HCT116 (cell line): ENCODE data around the gene BSND. TPM values are rescaled to one million over a fixed set of nuclear protein-coding genes. Genes with fewer than 3 reads are reported as not detected.

ENCODE experiments used
- ATAC-seq: fragments of 200-7000 bp; cut with Tn5 transposase; 2 replicates; pipeline ENCODE4 v1.9.1; 2020; ENCODE audit warnings: mild to moderate bottlenecking, moderate library complexity
- BruUV-seq: library from RNA; stranded (reverse); fragments of 400-500 nt; replicated peaks from 2 replicates; lab custom pipeline; 2021; lab: Mats Ljungman, UMichigan
- CTCF ChIA-PET: fragments of 300-600 bp; sonication (Branson Sonifier 250); formaldehyde crosslinking; loops from one replicate; lab custom pipeline; 2021; ENCODE audit warnings: antibody characterized with exemption; lab: Charles Lee
- POLR2A ChIA-PET: fragments of 300-600, 350-600 bp; sonication (Branson Sonifier 250); formaldehyde crosslinking; loops from one replicate; lab custom pipeline; 2021; ENCODE audit warnings: antibody characterized with exemption; lab: Charles Lee
- RAD21 ChIA-PET, 2 experiments: fragments of 300-600 bp; sonication (Branson Sonifier 250); formaldehyde crosslinking; loops; one replicate each; lab custom pipeline; 2023; ENCODE audit warnings: low total read pairs in 2 of 2; ENCODE audit not compliant: uncharacterized antibody in 2 of 2, unreplicated experiment in 2 of 2, low non-redundant PET in 1 of 2; lab: Charles Lee
- DNase-seq: peaks from one replicate; pipeline ENCODE4 v3.0.0-alpha.2; 2010; ENCODE audit warnings: low read depth, low spot score
- H2AFZ ChIP-seq: fragments of 200-600 bp; shearing (Covaris generic), sonication (generic); 2 replicates; pipeline ENCODE4 v1.6.1; 2017; ENCODE audit warnings: low read depth, mixed run types, mixed read lengths, antibody characterized with exemption, low read length; ENCODE audit not compliant: poor library complexity, severe bottlenecking
- H3K27ac ChIP-seq: 2 replicates; pipeline ENCODE4 v1.5.1; 2012; ENCODE audit warnings: low read depth, low read length
- H3K27me3 ChIP-seq: fragments of 200-600 bp; sonication (generic); 2 replicates; pipeline ENCODE4 v1.6.1; 2016; ENCODE audit warnings: mixed run types, low read length, mixed read lengths; ENCODE audit not compliant: insufficient read depth
- H3K36me3 ChIP-seq, 2 experiments: fragments of 200-500 bp in 1 of 2; fragments of 200-600 bp in 1 of 2; sonication (Bioruptor generic) in 1 of 2; sonication (generic) in 1 of 2; 2 replicates each; pipeline versions ENCODE4 v1.5.1 to v1.6.1; 2014 to 2016; ENCODE audit warnings: low read length in 2 of 2, inconsistent platforms in 1 of 2, mixed read lengths in 1 of 2, mixed run types in 1 of 2; ENCODE audit not compliant: insufficient read depth in 2 of 2, control insufficient read depth in 1 of 2
- H3K4me1 ChIP-seq, 2 experiments: fragments of 200-600 bp in 1 of 2; sonication (generic) in 1 of 2; 2 replicates each; pipeline versions ENCODE4 v1.5.1 to v1.6.1; 2012 to 2017; ENCODE audit warnings: low read length in 2 of 2, inconsistent platforms in 1 of 2, mild to moderate bottlenecking in 1 of 2, mixed read lengths in 1 of 2, mixed run types in 1 of 2, moderate library complexity in 1 of 2; ENCODE audit not compliant: insufficient read depth in 2 of 2, control insufficient read depth in 1 of 2
- H3K4me2 ChIP-seq: fragments of 200-600 bp; sonication (generic); 2 replicates; pipeline ENCODE4 v1.6.1; 2017; ENCODE audit warnings: mixed run types, low read length, mixed read lengths
- H3K4me3 ChIP-seq, 2 experiments: fragments of 200-600 bp in 1 of 2; sonication (generic) in 1 of 2; replicated peaks in 1 of 2; 2 replicates each; pipeline ENCODE4 v1.5.1; 2011 to 2016; ENCODE audit warnings: low read length in 2 of 2, control low read depth in 1 of 2, low read depth in 1 of 2, mild to moderate bottlenecking in 1 of 2, mixed read lengths in 1 of 2, mixed run types in 1 of 2
- H3K79me2 ChIP-seq: fragments of 200-600 bp; sonication (generic); 2 replicates; pipeline ENCODE4 v1.6.1; 2017; ENCODE audit warnings: mild to moderate bottlenecking, mixed run types, low read length, moderate library complexity, mixed read lengths; ENCODE audit not compliant: insufficient read depth
- H3K9ac ChIP-seq: fragments of 200-600 bp; sonication (generic); 2 replicates; pipeline ENCODE4 v1.6.1; 2016; ENCODE audit warnings: low read length, mixed read lengths
- H3K9me2 ChIP-seq: fragments of 200-600 bp; sonication (generic), shearing (Covaris generic); 2 replicates; pipeline ENCODE4 v1.6.1; 2017; ENCODE audit warnings: mixed run types, mild to moderate bottlenecking, moderate library complexity; ENCODE audit not compliant: insufficient read depth
- H3K9me3 ChIP-seq, 2 experiments: fragments of 200-500 bp in 1 of 2; fragments of 200-600 bp in 1 of 2; sonication (Bioruptor generic) in 1 of 2; sonication (generic) in 1 of 2; 2 replicates each; pipeline ENCODE4 v1.6.1; 2014 to 2017; ENCODE audit warnings: low read length in 2 of 2, mixed read lengths in 2 of 2, inconsistent platforms in 1 of 2, low read depth in 1 of 2, mild to moderate bottlenecking in 1 of 2, mixed run types in 1 of 2, moderate library complexity in 1 of 2; ENCODE audit not compliant: control insufficient read depth in 1 of 2, insufficient read depth in 1 of 2
- H4K20me1 ChIP-seq: fragments of 200-600 bp; sonication (generic), shearing (Covaris generic); 2 replicates; pipeline ENCODE4 v1.6.1; 2017; ENCODE audit warnings: mixed run types, mild to moderate bottlenecking, moderate library complexity; ENCODE audit not compliant: insufficient read depth
- ATF3 ChIP-seq: IDR thresholded peaks from 2 replicates; pipeline ENCODE4 v1.6.1; 2012
- CBX3 ChIP-seq: IDR thresholded peaks from 2 replicates; pipeline ENCODE4 v1.6.1; 2012; ENCODE audit warnings: low read depth
- CEBPB ChIP-seq: IDR thresholded peaks from 2 replicates; pipeline ENCODE4 v1.6.1; 2012; ENCODE audit warnings: low read depth
- ELF1 ChIP-seq: IDR thresholded peaks from 2 replicates; pipeline ENCODE4 v1.6.1; 2012; ENCODE audit warnings: low read depth, borderline replicate concordance
- EZH2 ChIP-seq: fragments of 200-600 bp; sonication (generic); IDR thresholded peaks from 2 replicates; pipeline ENCODE4 v1.6.1; 2017; ENCODE audit warnings: antibody characterized with exemption, mixed run types
- JUND ChIP-seq: IDR thresholded peaks from 2 replicates; pipeline ENCODE4 v1.6.1; 2012
- MAX ChIP-seq: IDR thresholded peaks from 2 replicates; pipeline ENCODE4 v1.6.1; 2012
- POLR2A ChIP-seq: IDR thresholded peaks from 2 replicates; pipeline ENCODE4 v1.7.0; 2011; ENCODE audit warnings: borderline replicate concordance; ENCODE audit not compliant: insufficient read depth, insufficient read length; ENCODE audit errors: extremely low read depth
- SIN3A ChIP-seq: IDR thresholded peaks from 2 replicates; pipeline ENCODE4 v1.6.1; 2012; ENCODE audit warnings: low read depth
- SP1 ChIP-seq: IDR thresholded peaks from 2 replicates; pipeline ENCODE4 v1.6.1; 2012; ENCODE audit warnings: low read depth
- TCF7L2 ChIP-seq: IDR thresholded peaks from 2 replicates; pipeline ENCODE4 v1.7.0; 2011; ENCODE audit warnings: borderline replicate concordance, inconsistent platforms; ENCODE audit not compliant: insufficient read depth, insufficient read length; ENCODE audit errors: extremely low read depth
- YY1 ChIP-seq: IDR thresholded peaks from 2 replicates; pipeline ENCODE4 v1.6.1; 2011; ENCODE audit warnings: low read length, low read depth, moderate library complexity, mild to moderate bottlenecking; ENCODE audit not compliant: insufficient replicate concordance; ENCODE audit errors: extremely low read depth
- ZFX ChIP-seq: fragments of 450-650 bp; IDR thresholded peaks from 2 replicates; pipeline ENCODE4 v1.6.1; 2017
- ZNF274 ChIP-seq: fragments of 200-500 bp; sonication (Bioruptor generic); IDR thresholded peaks from 2 replicates; pipeline ENCODE4 v1.6.1; 2014; ENCODE audit warnings: mild to moderate bottlenecking, low read depth, low read length, inconsistent platforms
- intact Hi-C: fragments of 100-400 bp; cut with micrococcal nuclease; formaldehyde crosslinking; loops from 2 replicates; pipeline ENCODE4 v1.10.0; 2022
- total RNA-seq: library from RNA; stranded (reverse); gene quantifications from one replicate; pipeline ENCODE4 v1.2.1, GENCODE V29; 2021; ENCODE audit not compliant: unreplicated experiment

BSND gene
- total RNA-seq, 1 experiment from 2014 or later, result not detected

- Histone ChIP-seq H3K9ac (no peak overlapping the region), H3K36me3 (no peaks in the 10 kb centered on the region), H3K9me2 (no peaks in the 10 kb centered on the region), H3K27me3 (no peaks in the 10 kb centered on the region), H3K4me1 (peaks cover 3 to 28% of the 10 kb centered on the region in 2 experiments; a peak in 3 of 4 replicates), H3K9me3 (no peaks in the 10 kb centered on the region), H4K20me1 (no peaks in the 10 kb centered on the region), H3K79me2 (no peaks in the 10 kb centered on the region), H2AFZ (no peak overlapping the region), H3K4me2 (no peak overlapping the region), H3K4me3 (no peak overlapping the region), H3K27ac (no peak overlapping the region)
- no TSS peak for BruUV-seq
- RAD21 ChIA-PET, result interaction anchor here in 1 of 2 experiments (3.0 kb wide), 1 partner anchor 47 kb away, joined by 25 read pairs; no protein-coding TSS in a partner anchor
- TF ChIP-seq MAX (no peak), ELF1 (no peak), ZFX (no peak), EZH2 (no peak), JUND (no peak), TCF7L2 (no peak), CBX3 (no peak), CEBPB (no peak), SIN3A (no peak), YY1 (no peak), POLR2A (no peak), ATF3 (no peak), ZNF274 (no peak), SP1 (no peak)
- POLR2A ChIA-PET, result interaction anchor here (0.7 kb wide), 1 partner anchor 64 kb away, joined by 3 read pairs; no protein-coding TSS in a partner anchor
- CTCF ChIA-PET, result interaction anchor here (3.3 to 4.4 kb wide), 2 partner anchors 48 to 73 kb away, joined by 62 to 85 read pairs; partner anchors contain the start of gene BSND
- no peak for DNase-seq
- no peak for ATAC-seq
- intact Hi-C loops, result no loop called here
These were observed 49.7 kb upstream of the BSND start for GRCh38 chr1:54949053-54949452.
